GM18507 (cell line): ENCODE data around the gene PRTN3.
"Not testable (repeated sequence)": the region's sequence is repeated elsewhere in the genome, so short reads cannot be mapped to it uniquely, and the experiment has no call there.

ENCODE experiments used
- DNase-seq: peaks from one replicate; pipeline ENCODE4 v3.0.0; 2011; ENCODE audit warnings: low read depth; ENCODE audit not compliant: insufficient read length; ENCODE audit errors: extremely low spot score
- FAIRE-seq: peaks from 2 replicates; lab custom pipeline; 2011; peaks lifted over from hg19 to GRCh38; lab: Jason Lieb, UNC

The PRTN3 gene

GRCh38 chr19:842802-843179 is 2.0 kb downstream of the PRTN3 start:
- FAIRE-seq, DNase-seq: not testable (repeated sequence)

GRCh38 chr19:843180-843835 is 2.5 kb downstream of the PRTN3 start:
- FAIRE-seq (no peak), DNase-seq (no peak)

- DNase-seq (no peak), FAIRE-seq (no peak)
These were observed 3.2 kb downstream of the PRTN3 start for GRCh38 chr19:843836-844545.

- DNase-seq (no peak), FAIRE-seq (no peak)
These were observed 3.8 kb downstream of the PRTN3 start for GRCh38 chr19:844546-844971.

- no peak for DNase-seq
- no peak for FAIRE-seq
These were observed 5.1 kb downstream of the PRTN3 start for GRCh38 chr19:845707-846521.

- DNase-seq, result no peak
- no peak for FAIRE-seq
These were observed 7.7 kb downstream of the PRTN3 start for GRCh38 chr19:848386-848921.

- not testable (repeated sequence) for FAIRE-seq
These were observed 8.4 kb downstream of the PRTN3 start for GRCh38 chr19:849195-849594.

GRCh38 chr19:850221-850978 is 9.6 kb downstream of the PRTN3 start:
- DNase-seq, result no peak
- no peak for FAIRE-seq

More at GRCh38 chr19:849195-849594, 8.4 kb downstream of the PRTN3 start:
- not testable (repeated sequence) for DNase-seq

- no peak for FAIRE-seq
- DNase-seq, result no peak
These were observed 10.2 kb downstream of the PRTN3 start for GRCh38 chr19:850979-851335.

GRCh38 chr19:852136-853013 is 11.6 kb downstream of the PRTN3 start, which contains the start of gene ELANE:
TSS of gene ELANE (plus strand) at chr19:852303. CDS start at chr19:852329, 26 bp downstream.
- FAIRE-seq (no peak), DNase-seq (no peak)

GRCh38 chr19:853014-853585 is 12.3 kb downstream of the PRTN3 start:
- no peak for DNase-seq
- no peak for FAIRE-seq

GRCh38 chr19:853614-854220 is 12.9 kb downstream of the PRTN3 start:
- not testable (repeated sequence) for FAIRE-seq, DNase-seq

GRCh38 chr19:854549-854948 is 13.8 kb downstream of the PRTN3 start:
- no peak for DNase-seq
- FAIRE-seq, result no peak

GRCh38 chr19:855142-855541 is 14.3 kb downstream of the PRTN3 start:
- FAIRE-seq, result no peak
- DNase-seq, result no peak

- DNase-seq (no peak), FAIRE-seq (no peak)
These were observed 14.8 kb downstream of the PRTN3 start for GRCh38 chr19:855566-856120.

- no peak for DNase-seq
- FAIRE-seq, result no peak
These were observed 17.5 kb downstream of the PRTN3 start for GRCh38 chr19:858284-858683.
